K562 (cell line): Measurements from ENCODE around the gene SHBG.

Source experiments
- EZH2 ChIP-seq: IDR thresholded peaks from 2 replicates; pipeline ENCODE4 v1.6.1; 2012; ENCODE audit warnings: low read depth, mild to moderate bottlenecking, inconsistent platforms, low read length, borderline replicate concordance
- GABPA ChIP-seq: fragments of 200-800 bp; sonication (Bioruptor generic); conservative IDR thresholded peaks from 2 replicates; pipeline ENCODE4 v1.6.1; 2016; ENCODE audit warnings: low read depth, missing genetic modification characterization, missing compliant biosample characterization
- MAX ChIP-seq: sonication (generic); formaldehyde crosslinking; IDR thresholded peaks from 2 replicates; pipeline ENCODE4 v1.9.0; 2022; ENCODE audit warnings: mild to moderate bottlenecking, missing genetic modification reagents
- NFXL1 ChIP-seq: fragments of 450-650 bp; formaldehyde crosslinking; IDR thresholded peaks from 2 replicates; pipeline ENCODE4 v1.4.0; 2021; ENCODE audit warnings: mild to moderate bottlenecking
- PTBP1 ChIP-seq: fragments of 200-400 bp; formaldehyde crosslinking; IDR thresholded peaks from 2 replicates; pipeline ENCODE4 v1.6.1; 2017; ENCODE audit warnings: low read depth, low read length
- RBM22 ChIP-seq: fragments of 200-400 bp; formaldehyde crosslinking; IDR thresholded peaks from 2 replicates; pipeline ENCODE4 v1.6.1; 2018; ENCODE audit warnings: low read length, low read depth; ENCODE audit not compliant: poor library complexity, severe bottlenecking
- TEAD1 ChIP-seq, 2 experiments: fragments of 450-650 bp in 1 of 2; sonication (generic) in 1 of 2; formaldehyde crosslinking; IDR thresholded peaks; 2 replicates each; pipeline versions ENCODE4 v1.4.0 to v1.8.0; 2020 to 2022; ENCODE audit warnings: mild to moderate bottlenecking in 2 of 2, missing genetic modification reagents in 1 of 2
- THRAP3 ChIP-seq: fragments of 450-650 bp; IDR thresholded peaks from 2 replicates; pipeline ENCODE4 v1.6.1; 2016; ENCODE audit warnings: mild to moderate bottlenecking, inconsistent platforms, borderline replicate concordance
- TF ChIP-seq, protein P1 (sequence below): fragments of 250-450 bp; sonication (Bioruptor Pico); IDR thresholded peaks from 2 replicates; pipeline ENCODE4 v1.5.0; 2021

DNA sequence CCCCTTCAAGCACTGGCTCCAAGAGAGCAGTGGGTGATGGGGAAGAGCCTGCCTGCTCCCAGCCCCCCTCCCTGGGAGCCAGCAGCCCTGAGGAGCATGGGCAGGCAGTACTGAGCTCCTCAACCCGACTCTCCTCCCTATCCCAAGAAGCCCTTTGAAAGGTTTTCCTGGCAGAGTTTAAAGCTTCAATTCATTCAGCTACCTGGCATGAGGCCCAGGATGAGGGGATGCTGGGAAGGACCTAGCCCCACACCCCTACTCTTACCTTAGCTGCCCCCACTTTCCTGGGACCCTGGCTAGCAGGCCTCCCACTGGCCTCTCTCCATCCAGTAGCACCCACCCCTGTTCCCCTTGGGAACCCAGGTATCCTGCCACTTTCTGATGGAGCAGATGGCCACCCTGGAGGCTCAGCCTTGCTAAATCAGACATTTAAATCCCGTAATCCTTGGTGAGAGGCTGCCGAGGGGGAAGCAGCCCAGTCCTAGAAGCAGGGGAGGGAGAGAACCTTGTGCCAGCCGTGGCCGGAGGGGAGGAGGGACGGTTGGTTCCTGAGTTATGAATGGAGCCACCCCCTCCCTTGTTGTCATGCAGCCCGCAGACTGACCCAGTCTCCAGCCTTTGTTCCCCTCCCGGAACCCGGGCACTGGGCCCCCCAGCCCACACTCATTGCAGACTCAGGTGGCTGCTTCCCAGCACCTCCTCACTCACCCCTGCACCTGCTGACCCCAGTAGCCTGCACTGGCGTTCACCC, 37.9 kb downstream of the SHBG start:
- TF ChIP-seq, protein P1, sequence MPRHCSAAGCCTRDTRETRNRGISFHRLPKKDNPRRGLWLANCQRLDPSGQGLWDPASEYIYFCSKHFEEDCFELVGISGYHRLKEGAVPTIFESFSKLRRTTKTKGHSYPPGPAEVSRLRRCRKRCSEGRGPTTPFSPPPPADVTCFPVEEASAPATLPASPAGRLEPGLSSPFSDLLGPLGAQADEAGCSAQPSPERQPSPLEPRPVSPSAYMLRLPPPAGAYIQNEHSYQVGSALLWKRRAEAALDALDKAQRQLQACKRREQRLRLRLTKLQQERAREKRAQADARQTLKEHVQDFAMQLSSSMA (CRISPR knock-in tag) = no peak
- TF ChIP-seq TEAD1 (CRISPR knock-in tag; IDR thresholded peaks at IDR 0.05) (no peak), MAX (CRISPR knock-in tag) (no peak), PTBP1 (no peak), GABPA (no peak), NFXL1 (no peak), EZH2 (no peak), THRAP3 (no peak), RBM22 (no peak)
